H7 (cell line): ENCODE results near the gene FAM20B. TPM values are rescaled to one million over a fixed set of nuclear protein-coding genes. Genes with fewer than 3 reads are reported as not detected.
"Not testable (repeated sequence)": the region's sequence is repeated elsewhere in the genome, so short reads cannot be mapped to it uniquely, and the experiment has no call there.

Source experiments
- DNase-seq: peaks from one replicate; pipeline ENCODE4 v3.0.0; 2012
- H3K27me3 ChIP-seq: 2 replicates; pipeline ENCODE4 v1.6.0; 2011; ENCODE audit warnings: mild to moderate bottlenecking, low read length; ENCODE audit not compliant: control insufficient read depth, insufficient read depth
- H3K36me3 ChIP-seq: replicated peaks from 2 replicates; pipeline ENCODE4 v1.5.1; 2011; ENCODE audit warnings: low read length; ENCODE audit not compliant: control insufficient read depth, insufficient read depth
- H3K4me3 ChIP-seq: 2 replicates; pipeline ENCODE4 v1.5.1; 2011; ENCODE audit warnings: low read depth, mild to moderate bottlenecking, control low read depth, low read length, moderate library complexity; ENCODE audit not compliant: insufficient read depth
- total RNA-seq: library from RNA; depleted of rRNA; stranded (reverse); fragments of >200 nt; shearing (Covaris generic); gene quantifications from 2 replicates; pipeline ENCODE4 v1.2.3, GENCODE V29; 2014; rRNA removed

The FAM20B gene
- 34.5 and 43.5 TPM in 2 replicates for total RNA-seq

DNA sequence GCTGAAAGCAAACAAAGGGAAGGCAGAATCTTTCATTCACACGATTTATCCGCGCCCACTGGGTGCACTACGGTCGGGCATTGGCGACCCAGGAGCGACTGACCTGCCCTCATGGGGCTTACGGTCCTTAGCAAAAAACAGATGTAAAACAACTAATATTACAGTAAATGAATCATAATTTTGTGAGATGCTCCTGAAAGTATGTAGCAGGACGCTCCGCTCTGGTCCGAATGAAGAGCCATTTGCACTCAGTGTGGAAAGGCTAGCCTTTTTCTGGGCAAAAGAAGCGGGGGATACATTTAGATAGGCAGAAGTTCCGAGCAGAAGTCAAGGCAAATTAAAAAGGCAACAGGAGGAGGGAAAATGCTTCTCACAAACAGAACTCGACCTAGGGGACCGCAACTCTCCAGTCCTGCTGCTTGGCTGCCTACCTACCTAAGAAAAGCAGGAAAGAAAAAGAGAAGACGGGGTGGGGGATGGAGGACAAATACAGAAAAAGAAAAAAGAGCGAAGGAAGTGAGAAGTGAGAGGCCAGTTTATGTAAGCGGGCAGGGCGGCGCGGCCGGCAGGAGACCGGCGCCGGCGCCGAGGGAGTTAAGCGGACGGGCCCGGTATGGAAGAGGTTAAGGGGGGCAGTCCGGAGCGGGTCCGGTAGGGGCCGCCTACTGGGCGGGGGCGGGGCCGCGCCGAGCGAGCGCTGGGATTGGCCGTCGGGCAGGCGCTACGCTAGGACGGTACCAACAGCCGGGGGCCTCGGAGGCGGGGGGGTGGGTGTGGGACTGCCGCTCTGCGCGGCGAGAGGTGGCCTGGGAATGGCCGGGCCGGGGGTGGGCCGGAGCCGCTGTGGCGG lies at the start of gene FAM20B:
TSS of gene FAM20B (plus strand) at position 770 of the 850 bp plus-strand sequence. CDS start 17,954 bp downstream, outside the sequence.
- H3K36me3 ChIP-seq: no peaks in the 10 kb centered on the region
- H3K27me3 ChIP-seq: peaks cover 1% of the 10 kb centered on the region; the same call in 1 of the 2 replicates
- peak; percentile 99 for DNase-seq
- peak within 1 kb of the TSS; percentile 98 for H3K4me3 ChIP-seq

GRCh38 chr1:178976541-178976940 lies 49.2 kb upstream of the FAM20B start:
- Histone ChIP-seq H3K27me3 (no peaks in the 10 kb centered on the region), H3K36me3 (no peaks in the 10 kb centered on the region), H3K4me3 (no peak overlapping the region)
- no peak for DNase-seq

DNA sequence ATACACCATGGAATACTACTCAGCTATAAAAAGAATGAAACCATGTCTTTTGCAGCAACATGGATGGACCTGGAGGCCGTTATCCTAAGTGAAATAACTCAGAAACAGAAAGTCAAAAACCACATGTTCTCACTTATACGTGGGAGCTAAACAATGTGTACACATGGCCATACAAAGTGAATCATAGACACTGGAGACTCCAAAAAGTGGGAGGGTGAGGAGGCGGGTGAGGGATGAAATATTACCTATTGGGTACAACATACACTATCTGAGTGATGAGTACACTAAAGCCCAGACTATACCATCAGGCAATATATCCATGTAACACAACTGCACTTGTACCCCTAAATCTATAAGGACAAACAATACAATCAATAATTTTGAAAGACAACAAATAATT lies 39.5 kb upstream of the FAM20B start:
- Histone ChIP-seq H3K27me3 (no peaks in the 10 kb centered on the region), H3K4me3 (no peak overlapping the region), H3K36me3 (no peaks in the 10 kb centered on the region)
- DNase-seq: no peak

DNA sequence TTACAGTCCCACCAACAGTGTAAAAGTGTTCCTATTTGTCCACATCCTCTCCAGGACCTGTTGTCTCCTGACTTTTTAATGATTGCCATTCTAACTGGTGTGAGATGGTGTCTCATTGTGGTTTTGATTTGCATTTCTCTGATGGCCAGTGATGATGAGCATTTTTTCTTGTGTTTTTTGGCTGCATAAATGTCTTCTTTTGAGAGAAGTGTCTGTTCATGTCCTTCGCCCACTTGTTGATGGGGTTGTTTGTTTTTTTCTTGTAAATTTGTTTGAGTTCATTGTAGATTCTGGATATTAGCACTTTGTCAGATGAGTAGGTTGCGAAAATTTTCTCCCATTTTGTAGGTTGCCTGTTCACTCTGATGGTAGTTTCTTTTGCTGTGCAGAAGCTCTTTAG lies 37.5 kb upstream of the FAM20B start:
- not testable (repeated sequence) for DNase-seq, H3K27me3 ChIP-seq, H3K36me3 ChIP-seq, H3K4me3 ChIP-seq

DNA sequence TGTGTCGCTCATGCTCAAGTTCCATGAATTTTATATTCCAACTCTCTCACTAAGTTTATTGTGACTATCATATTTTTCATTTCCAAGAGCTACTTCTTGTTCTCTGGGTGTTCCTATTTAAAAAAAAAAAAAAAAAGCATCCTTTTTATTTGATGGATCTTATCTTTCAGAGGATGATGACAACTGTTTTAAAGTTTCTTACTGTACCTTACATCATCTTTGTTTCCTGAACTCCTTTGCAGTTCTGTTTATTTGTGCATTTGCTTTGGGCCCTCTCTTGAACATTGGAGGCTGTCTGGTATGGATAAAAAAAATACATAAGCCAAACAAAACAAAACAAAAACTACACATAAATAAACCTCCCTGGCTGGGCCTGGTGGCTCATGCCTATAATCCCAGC lies 32.1 kb upstream of the FAM20B start:
- H3K36me3 ChIP-seq: no peaks in the 10 kb centered on the region
- no peak for DNase-seq
- no peaks in the 10 kb centered on the region for H3K27me3 ChIP-seq
- no peak overlapping the region for H3K4me3 ChIP-seq

DNA sequence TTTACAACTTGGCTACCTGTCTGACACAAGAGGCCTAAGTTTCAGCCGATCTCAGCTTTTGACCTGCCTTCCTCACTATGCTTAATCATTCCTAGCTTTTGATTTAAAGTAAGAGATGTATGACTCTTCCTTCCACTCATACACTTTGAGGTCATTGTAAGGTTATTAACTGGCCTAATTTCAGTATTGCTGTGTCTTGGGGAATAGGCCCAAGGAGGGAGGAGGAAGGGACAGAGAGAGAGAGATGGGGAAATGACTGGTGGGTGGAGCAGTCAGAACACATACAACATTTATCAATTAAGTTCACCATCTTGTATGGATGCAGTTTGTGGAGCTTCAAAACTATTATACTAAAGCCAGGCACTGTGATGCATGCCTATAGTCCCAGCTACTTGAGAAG lies 28.3 kb upstream of the FAM20B start:
- no peaks in the 10 kb centered on the region for H3K36me3 ChIP-seq
- no peaks in the 10 kb centered on the region for H3K27me3 ChIP-seq

DNA sequence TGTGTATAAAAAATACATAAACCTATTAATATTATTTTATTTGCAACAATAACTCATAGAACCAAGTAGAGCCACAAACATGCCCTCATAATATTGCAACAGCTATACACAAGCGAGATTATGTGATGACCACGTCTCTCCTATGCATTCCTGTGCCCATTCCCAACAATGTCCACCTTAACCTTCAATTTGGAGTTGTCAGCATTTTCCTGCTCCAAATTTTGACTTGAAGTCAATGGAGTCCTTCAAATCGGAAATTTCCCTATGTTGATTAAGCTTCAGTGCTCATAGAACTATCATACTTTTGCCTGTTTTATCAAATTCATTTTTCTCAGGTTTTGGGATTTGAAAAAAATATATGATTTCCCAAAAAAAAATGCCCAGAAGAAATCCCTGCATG lies 27.4 kb upstream of the FAM20B start:
- Histone ChIP-seq H3K36me3 (no peaks in the 10 kb centered on the region), H3K27me3 (no peaks in the 10 kb centered on the region), H3K4me3 (no peak overlapping the region)
- no peak for DNase-seq

More for the DNA sequence above, 28.3 kb upstream of the FAM20B start:
- no peak overlapping the region for H3K4me3 ChIP-seq
- DNase-seq: no peak

DNA sequence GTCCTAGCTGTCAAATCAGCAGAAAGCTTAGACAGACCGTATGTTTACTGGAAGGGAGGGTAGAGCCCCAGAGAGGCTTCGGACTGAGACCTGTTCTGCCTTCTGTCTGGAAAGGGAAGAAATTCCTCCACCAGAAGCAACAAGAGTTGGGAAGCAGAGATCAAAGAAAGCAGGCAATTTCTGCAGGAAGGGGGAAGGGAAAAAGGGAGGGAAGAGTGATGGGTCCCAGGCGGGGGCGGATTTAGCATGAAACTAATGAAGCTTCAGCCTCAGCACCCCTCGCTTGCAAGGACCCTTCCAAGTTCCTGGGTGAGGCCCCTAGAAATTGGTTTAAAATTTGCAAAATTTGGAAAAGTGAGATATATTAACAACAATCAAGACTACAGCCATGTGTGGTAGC lies 26.6 kb upstream of the FAM20B start:
- DNase-seq: no peak
- H3K4me3 ChIP-seq: no peak overlapping the region
- no peaks in the 10 kb centered on the region for H3K27me3 ChIP-seq
- no peaks in the 10 kb centered on the region for H3K36me3 ChIP-seq

DNA sequence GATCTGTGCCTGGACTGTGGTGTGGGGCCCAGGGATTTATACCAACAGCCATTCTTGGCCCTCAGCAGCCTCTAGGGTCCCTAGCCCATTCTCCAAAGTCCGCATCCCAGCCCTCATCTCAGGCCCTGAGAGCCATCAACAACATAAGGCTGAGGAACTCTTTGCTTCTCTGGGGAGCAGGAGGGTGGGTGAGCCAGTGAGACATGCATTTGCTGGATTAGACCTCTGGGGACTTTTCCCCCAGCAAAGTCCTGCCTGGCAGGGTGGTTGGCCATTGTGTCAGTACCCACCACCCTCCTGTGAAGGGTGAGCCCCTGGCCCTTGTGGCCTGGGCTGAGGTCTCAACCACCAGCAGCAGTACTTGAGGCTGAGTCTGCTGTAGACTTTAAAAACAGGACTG lies 24.2 kb upstream of the FAM20B start:
- H3K4me3 ChIP-seq: no peak overlapping the region
- no peaks in the 10 kb centered on the region for H3K27me3 ChIP-seq
- DNase-seq: no peak
- no peaks in the 10 kb centered on the region for H3K36me3 ChIP-seq

GRCh38 chr1:179002064-179002463 lies 23.6 kb upstream of the FAM20B start:
- H3K27me3 ChIP-seq, DNase-seq: not testable (repeated sequence)

GRCh38 chr1:179002552-179003345 lies 22.9 kb upstream of the FAM20B start:
- Histone ChIP-seq H3K4me3 (no peak overlapping the region), H3K27me3 (no peaks in the 10 kb centered on the region; the same call in 1 of the 2 replicates), H3K36me3 (no peaks in the 10 kb centered on the region)
- peak; percentile 81 for DNase-seq

More at GRCh38 chr1:179002064-179002463, 23.6 kb upstream of the FAM20B start:
- not testable (repeated sequence) for H3K36me3 ChIP-seq, H3K4me3 ChIP-seq

DNA sequence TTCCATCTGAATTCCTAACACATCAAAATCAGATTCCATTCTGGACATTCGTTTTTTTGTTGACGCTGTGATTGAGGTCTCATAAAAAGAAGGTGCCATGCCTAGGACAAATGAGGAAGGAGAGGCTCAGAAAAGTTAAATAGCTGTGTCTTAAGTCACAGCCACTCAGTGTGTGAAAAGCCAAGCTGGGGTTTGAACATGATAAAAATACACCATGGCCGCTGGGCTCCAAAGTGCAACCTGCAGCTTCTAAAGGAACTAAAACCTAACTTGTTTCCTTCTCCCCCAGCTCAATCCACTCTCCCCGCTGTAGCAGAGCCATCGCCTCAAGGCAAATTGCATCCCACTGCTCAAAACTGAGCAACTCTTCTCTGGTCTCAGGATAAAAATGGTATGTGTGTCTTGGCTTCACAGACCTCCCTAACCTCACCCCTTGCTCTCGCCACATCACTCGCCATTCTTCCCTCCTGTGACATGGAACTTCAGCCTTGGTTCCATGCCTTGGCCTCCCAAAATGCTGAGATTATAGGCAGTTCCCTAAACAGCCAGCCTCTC lies 22.1 kb upstream of the FAM20B start:
- H3K27me3 ChIP-seq: no peaks in the 10 kb centered on the region; the same call in 1 of the 2 replicates
- DNase-seq: no peak
- no peak overlapping the region for H3K4me3 ChIP-seq
- no peaks in the 10 kb centered on the region for H3K36me3 ChIP-seq

GRCh38 chr1:179007233-179007632 lies 18.5 kb upstream of the FAM20B start:
- Histone ChIP-seq H3K27me3 (no peaks in the 10 kb centered on the region; the same call in 1 of the 2 replicates), H3K36me3 (no peaks in the 10 kb centered on the region), H3K4me3 (no peak overlapping the region)
- DNase-seq: no peak

GRCh38 chr1:179010671-179011070 lies 15.0 kb upstream of the FAM20B start:
- Histone ChIP-seq H3K4me3 (no peak overlapping the region), H3K36me3 (no peaks in the 10 kb centered on the region), H3K27me3 (no peaks in the 10 kb centered on the region; the same call in 1 of the 2 replicates)
- DNase-seq: no peak
